Measurements from ENCODE around the gene APBA2.

The APBA2 gene

DNA sequence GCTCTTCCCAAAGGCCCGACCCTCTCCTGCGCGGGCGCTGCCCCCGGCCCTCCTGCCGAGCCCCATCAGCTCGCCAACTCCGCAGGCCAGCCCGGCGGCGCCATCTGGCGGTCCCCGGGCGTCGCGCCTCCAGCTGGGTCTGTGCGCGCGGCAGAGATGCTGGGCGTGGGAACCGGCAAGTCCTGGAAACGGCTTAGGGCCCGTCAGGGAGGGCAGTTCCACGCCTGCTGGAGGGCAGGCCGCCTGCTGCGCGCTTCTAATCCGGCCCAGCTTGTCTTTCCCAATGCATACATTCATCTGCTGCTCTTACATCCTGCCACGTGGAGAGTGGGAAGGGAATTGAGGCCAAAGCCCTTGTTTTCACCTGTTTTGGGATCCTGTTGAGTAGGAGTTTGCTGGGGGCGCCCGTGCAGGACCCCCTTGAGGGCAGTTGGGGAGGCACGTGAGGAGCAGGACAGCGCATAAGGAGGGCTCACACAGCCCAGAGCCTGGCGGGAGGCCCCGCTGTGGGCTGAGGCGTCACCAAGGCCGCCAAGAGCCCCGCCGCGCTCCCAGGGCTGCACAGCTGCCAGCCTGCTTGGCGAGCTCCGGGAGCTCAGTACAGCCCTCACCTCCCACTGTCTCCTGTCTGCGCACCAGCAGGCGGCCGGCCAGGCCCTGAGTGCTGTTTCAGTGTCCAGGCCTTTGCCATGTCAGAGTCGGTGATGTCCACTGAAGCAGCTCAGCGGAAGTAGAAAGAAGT is 218.2 kb downstream of the APBA2 start:
- DNase-seq (ENCODE audit: low spot score), result peak; percentile 94

DNA sequence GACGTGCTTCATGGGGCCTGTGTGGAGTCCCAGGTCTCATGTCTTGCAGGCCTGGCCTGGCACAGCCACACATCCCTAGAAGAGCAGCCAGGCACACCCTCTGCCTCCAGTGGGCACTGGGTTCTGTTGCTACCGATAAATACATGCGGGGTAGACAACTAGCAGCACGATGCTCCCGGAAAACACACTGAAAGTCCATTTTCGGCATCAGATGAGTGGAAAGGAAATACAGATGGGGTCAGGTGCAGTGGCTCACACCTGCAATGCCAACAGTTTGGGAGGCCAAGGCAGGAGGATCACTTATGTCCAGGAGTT is 218.7 kb downstream of the APBA2 start:
- no peak for DNase-seq (ENCODE audit: low spot score)

DNA sequence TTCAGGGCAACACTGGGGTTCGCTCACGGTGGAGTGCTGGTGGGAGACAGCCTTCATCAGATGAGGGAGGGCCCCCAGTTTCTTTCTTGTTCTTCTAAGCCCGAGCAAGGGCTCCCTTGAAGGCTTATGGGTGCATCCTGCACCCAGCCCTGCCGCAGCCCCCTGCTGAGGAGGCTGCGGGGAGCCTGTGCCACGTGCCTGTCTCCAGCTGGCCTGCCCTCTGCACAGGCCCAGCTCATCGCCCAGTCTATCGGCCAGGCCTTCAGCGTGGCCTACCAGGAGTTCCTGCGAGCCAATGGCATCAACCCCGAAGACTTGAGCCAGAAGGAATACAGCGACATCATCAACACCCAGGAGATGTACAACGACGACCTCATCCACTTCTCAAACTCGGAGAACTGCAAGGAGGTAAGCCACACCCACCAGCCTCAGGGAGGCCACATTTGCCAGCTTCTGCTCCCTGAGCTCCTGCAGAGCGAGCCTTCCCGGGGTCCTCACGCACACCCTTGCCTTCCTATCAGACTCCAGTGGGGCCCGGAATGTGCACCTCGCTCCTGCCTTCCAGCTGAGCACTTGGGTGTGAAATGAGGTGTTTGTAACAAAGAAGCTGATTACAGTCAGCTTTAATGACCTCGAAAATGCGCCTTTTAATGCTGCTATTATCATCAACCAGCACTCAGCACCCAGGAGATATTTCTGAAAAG is 219.5 kb downstream of the APBA2 start:
- no peak for DNase-seq (ENCODE audit: low spot score)

DNA sequence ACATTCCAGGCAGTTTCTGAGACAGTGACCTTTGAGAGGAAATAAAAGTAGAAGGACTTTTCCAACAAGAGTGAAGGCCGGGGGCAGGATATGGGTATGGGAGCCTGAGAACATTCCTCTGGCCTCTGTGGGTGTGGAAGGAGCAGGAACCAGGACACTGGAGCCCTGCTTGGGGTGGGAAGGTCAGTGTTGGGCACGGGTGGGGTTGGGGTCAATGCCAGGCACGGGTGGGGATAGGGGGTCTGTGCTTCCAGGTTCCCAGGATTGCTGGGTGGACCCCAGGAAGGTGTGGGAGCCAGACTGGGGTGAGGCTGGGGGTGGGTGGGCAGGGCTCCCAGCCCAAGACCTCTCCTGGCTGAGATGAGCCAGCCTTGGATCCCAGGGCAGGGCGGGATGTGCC is 220.3 kb downstream of the APBA2 start:
- DNase-seq (ENCODE audit: low spot score), result no peak

DNA sequence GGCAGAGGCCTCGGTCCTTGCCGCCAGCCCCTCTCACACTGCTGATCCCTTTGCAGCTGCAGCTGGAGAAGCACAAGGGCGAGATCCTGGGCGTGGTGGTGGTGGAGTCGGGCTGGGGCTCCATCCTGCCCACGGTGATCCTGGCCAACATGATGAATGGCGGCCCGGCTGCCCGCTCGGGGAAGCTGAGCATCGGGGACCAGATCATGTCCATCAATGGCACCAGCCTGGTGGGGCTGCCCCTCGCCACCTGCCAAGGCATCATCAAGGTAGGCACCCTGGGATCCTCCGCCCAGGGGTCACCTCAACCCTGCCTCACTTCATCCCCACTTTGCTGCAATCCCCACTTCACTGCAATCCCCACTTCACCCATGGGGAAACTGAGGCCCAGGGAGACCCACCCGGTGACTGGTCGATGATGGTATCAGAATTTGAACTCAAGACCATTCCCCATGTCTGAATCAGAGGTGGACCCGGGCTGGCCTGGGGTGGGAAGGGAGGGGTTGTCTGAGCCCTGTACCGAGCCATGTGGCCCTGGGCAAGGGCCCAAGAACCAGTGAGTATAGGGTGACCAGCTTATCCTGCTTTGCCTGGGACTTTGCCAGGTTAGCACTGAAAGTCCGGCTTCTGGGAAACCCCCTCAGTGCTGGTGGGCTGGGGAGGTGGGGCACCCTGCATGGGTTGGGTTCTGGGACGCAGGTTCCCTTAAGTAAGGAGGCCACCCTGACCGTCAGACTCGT is 220.9 kb downstream of the APBA2 start:
- DNase-seq (ENCODE audit: low spot score), result no peak

DNA sequence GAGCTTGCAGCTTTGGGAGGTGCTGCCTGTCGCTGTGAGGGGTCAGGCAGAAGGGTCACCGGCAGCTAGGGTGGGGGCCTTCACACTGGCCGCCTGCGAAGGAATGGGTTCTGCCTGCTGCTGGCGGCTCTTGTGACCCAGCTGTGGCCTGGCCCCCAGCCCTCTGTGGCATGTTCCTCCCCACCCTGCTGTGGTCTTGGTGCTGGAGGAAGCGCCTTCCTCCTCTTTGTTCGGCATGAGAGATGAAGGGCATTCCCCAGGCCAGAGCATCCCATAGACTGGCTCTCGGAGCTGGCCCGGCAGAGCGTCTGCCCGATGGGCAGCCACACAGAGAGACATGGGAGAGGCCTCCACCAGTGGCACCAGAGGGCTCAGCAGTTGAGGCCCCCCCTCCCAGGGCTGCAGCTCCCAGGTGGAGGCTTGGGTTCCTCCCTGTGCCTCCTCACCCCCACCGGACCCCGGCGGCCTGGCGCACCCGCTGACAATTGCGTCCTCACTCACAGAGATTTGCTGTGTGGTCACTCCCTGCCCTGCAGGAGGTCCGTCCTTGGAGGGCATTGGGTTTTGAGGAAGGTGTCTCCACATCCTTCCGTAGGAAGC is 221.6 kb downstream of the APBA2 start:
- DNase-seq (ENCODE audit: low spot score), result no peak

DNA sequence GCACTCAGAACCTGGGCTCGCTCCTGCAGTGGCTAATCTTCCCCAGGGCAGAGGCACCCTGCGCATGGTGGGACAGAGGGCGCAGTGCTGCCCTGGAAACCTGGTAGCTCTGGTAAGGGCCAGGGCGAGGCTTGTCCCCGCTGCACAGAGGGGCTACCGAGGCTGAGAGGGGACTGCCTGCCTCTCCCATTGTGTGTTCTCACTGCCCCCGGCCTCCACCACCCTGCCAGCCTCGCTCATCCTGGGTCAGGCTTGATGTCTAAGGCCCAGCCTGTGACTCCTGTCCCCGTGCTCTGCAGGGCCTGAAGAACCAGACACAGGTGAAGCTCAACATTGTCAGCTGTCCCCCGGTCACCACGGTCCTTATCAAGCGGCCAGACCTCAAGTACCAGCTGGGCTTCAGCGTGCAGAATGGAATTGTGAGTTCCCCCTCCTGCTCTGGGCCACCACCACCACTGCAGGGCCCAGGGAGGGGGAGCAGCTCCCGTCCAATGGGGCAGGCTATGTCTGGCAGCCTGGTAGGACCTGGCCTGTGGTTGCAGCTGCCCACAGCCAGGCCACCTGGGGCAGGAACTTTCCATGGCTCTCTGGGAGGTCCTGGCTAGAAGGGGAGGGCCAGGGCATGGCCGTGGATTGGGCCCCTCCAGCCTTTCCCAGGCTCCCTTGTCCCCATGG is 222.3 kb downstream of the APBA2 start:
- no peak for DNase-seq (ENCODE audit: low spot score)

DNA sequence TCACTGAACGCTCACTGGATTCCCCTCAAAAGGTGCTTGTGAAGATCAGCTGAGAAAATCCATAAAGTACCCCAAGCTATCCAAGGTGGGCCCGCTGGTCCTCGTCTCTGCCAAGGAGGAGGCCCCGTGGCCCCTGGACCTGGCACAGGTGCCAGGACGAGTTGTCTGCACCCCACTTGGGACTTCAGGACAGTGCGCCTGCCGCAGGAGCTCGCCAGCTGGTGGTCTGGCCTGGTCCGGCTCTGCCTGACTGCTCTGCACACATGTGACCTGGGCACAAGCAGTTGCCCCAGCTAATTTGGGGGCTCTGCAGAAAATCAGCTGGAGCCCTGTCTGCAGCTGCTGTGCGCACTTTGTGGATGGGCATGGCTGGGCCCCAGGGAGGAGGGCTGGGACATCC is 224.0 kb downstream of the APBA2 start:
- no peak for DNase-seq (ENCODE audit: low spot score)

DNA sequence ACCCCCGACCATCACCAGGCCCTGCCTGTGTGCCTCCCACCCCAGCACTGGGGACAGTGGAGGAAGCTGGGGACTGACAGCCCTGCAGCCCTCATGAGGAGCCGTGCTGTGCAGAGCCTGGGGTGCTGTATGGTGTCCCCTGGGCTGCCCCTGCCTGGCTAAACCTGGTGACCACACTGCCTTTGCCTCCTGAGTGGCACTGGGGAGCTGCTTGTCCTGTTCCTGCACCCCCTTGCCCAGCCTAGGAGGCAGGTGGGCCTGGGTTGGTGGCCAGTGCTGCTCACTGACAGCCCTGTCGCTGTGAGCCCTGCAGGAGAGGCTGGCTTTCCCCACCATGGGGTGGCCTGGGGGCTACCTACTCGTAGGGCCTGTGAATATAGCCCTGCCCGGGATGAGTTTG is 224.4 kb downstream of the APBA2 start:
- DNase-seq (ENCODE audit: low spot score), result no peak

DNA sequence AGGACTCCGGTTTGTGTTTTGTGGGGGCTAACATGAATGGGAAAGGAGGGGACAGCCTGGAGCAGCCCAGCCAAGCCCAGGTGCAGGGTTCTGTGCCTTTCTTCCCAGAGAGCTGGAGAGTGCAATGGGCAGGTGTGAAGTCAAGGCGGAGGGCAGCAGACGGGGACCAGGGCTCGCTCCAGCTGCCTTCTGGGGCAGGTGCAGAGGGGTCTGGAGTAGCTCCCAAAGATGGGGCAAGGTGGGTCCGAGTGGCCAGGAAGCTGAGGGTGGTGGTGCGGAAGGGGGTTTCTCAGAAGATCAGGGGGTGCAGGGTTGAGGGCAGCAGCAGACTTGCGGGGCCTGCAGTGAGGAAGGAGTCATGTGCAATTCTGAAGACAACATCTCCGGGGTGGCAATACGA is 225.0 kb downstream of the APBA2 start:
- DNase-seq (ENCODE audit: low spot score), result no peak

DNA sequence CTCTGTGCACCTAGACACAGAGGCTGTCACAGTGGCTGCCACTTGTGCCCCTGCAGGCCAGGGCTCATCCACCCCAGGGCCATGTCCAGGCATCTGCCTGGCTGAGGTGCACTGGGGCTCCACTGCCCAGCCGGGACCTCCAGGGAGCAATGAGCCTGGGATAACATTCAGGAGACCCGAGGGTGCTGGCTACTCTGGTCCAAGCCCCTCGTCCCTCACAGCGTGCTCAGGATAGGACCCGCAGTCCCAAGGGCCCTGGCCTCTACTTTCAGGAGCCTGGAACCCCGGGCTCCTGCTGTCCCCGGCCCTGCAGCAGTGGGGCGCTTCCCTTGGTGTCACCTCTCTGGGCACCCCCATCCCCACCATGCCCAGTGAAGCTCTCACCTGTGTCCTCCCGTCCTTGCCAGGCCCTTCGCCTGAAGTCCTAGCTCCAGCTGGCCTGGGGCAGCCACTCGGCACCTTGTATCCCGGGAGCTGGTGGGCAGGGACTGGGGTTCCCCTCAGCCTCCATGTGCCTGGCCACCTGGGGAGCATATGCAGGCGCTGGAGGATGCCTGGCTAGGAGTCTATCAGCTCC is 226.0 kb downstream of the APBA2 start:
- no peak for DNase-seq (ENCODE audit: low spot score)

DNA sequence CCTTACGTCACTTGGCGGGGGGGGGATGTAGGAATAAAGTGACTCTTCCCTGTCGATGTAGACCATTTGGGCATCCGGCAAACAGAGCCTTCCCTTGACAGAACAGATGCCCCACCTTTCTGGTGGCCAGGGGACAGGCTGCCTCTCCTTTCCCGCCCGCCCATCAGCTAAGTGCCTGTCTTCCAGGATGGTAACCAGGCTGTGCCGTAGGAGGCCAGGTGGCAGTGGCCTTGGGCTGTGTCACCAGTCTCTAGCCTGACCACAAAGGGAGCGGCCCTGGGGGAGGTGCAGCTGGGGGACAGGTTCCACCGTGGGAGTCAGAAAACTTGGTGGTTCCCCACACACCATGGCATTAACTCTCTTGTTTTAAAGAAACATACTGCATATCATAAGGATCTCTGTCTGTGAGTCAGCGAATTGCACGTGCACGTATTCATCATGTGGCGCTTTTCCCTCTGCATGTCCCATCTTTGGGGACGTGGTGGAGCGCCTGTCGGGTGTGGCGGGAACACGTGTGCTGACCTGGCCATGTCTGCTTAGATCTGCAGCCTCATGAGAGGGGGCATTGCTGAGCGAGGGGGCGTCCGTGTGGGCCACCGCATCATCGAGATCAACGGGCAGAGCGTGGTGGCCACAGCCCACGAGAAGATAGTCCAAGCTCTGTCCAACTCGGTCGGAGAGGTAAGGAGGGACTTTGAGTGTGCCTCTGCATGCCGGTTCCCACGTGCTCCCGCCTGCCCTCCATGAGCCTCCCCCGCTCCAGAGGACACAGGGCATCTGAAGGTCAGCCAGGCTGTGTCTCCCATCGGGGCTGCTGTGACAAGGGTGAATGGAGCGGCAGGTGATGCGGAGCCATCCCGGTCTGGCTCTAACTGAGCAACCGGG is 227.8 kb downstream of the APBA2 start:
- no peak for DNase-seq (ENCODE audit: low spot score)

DNA sequence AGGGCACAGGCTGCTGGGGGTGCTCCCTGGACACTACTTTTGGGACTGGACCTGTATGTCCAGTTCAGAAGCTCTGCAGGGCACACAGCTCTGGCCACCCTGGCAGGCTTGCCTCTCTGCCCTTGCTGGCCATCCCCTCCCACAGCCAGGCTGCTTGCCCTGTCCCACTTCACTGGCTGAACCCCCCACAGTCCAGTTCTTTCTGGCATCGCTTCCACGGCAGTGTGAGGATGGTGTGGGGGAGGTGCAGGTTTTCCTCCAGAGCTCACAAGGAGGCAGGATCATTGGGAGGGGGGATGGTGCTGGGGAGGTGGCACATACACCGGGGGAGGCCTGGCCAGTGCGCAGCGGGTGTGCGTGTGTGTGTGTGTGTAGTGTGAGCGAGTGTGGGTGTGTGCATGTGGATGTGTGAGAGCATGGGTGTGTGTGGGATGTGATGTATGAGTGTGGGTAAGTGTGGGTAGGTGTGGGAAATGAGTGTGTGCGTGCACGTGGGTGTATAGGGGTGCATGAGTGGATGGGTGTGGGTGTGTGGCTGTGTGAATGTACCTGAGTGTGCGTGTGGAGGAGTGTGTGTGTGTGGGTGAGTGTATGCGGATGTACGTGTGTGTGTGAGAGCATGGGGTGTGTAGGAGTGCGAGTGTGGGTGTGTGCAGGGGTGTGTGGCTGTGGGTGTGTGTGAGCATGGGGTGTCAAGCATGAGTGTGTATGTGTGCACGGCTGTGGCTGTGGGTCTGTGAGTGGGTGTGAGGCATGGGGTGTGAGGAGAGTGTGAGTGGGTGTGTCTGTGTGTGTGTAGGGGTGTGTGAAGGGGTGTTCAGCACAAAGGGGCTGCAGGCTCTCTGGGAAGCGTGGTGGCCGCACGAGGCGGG is 228.7 kb downstream of the APBA2 start:
- DNase-seq (ENCODE audit: low spot score), result no peak

DNA sequence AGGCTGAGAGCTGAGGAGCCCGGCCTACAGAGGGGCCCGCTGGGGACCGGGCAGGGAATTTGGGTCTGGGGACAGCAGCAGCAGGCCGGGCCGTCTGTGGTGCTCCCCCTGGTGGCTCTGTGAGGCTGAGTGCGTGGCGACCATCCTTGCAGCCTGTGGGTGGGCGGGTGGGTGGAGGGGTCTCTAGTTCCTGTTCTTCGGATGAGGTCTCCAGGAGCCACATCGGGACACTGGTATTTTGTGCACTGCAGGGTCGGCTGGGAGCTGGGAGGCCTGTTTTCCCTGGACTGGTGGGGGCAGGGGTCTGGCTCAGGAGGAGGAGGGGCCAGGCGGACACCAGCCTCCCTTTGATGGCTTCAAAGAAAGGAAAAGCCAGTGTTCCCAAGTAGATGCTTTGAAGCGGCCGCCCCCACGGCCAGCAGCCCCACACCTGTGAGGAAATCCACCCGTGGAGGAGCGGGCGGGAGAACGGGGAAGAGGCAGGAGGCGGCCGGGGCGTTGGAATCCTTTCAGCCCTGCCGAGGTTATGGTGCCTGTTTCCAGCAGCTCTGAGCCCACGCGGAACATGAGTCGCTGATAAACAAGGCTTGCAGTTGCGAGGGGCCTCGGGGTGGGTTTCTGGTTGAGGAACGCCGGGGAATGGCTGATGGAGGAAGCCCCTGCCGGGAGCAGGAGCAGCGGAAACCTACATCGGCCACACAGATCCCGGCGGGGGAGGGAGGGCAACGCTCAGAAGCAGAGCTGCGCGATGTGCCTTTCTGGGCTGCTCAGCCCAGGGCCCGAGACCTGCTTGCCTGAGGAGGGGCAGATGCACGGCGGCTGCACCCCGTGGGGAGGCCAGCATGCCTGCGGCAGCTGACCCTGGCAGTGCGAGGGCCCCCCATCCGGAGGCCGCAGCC is 229.6 kb downstream of the APBA2 start:
- DNase-seq (ENCODE audit: low spot score), result peak; percentile 32

DNA sequence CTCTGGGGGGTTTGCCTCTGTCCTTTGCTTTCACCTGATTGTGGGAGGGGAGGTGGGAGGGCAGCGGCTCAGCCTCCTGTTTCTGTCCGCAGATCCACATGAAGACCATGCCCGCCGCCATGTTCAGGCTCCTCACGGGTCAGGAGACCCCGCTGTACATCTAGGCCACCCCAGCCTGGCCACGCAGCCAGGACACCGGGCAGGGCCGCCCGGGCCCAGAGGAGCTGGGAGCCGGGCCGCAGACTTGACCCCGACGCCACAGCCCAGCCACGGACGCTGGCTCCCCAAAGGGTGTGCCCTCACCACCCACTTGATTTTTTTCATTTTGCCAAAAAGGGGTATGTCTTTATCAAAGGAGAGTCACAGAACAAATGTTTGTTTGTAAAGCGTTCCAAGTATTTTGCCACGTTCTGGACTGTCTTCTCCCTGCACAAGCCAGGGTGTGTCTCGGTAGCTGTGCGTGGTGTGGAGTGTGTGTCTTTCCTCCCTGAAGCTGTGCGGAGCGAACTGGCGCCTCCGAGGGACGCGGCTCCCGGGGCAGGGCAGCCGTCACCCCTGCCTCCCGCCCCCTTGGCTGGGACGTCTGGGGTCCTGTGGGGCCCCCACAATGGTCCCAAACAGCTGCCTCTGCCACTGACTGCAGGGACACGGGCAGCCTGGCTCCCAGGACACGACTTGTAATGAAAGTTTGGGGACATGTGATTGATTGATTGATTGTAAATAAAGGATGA is 231.4 kb downstream of the APBA2 start:
- DNase-seq (ENCODE audit: low spot score), result no peak

DNA sequence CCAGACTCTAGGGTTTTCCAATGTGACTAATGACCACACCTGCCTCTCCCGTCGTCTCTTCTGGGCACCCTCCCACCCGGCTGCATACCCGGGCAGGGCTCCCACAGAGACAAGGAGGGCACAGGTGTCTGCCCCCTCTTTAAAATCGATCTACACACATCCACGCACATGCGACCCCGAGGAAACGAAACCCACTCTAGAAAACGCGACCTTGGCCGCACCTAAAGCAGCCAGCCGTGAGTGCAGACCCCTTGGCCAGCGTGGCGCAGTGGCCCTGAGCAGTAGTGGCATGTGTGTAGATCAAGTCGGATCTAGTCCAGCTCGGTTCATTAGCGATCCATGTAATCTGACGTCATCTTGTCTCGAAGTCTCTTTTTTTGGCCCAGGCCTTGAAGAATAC is 232.0 kb downstream of the APBA2 start:
- DNase-seq (ENCODE audit: low spot score), result no peak

DNA sequence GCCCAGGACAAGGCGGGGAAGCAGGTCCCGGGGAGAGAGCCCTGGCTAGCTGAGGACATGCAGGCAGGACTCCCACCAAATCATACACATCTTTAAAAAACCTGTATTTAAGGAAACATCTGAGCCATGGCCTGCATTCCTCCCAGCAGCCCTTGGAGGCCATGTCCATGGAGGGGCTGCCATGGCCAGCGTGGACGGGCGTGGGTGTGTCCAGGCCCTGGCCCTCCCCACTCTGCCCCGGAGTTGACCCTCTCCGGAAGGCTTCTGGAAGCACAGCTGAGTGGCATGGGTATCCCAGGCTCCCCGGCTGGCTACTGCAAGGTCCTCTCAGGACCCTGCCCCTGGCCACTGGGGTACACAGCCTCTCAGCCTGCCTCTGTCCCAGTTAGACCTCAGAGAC is 234.1 kb downstream of the APBA2 start:
- DNase-seq (ENCODE audit: low spot score), result no peak

Measured in AG08396 (cell line).